ENCODE measurements around the gene FZD2. TPM values are rescaled to one million over a fixed set of nuclear protein-coding genes. Genes with fewer than 3 reads are reported as not detected.

The FZD2 gene
- total RNA-seq, 2 donors from 2014 or later, result 3.0 to 4.3 TPM

GRCh38 chr17:44599298-44600175, 42.3 kb downstream of the FZD2 start:
- ATAC-seq, result peak; percentile 98 to 99
- intact Hi-C loops (cut with DNase I), result no loop called here
- peak; percentile 68 for DNase-seq

- DNase-seq, result no peak
- ATAC-seq, result no peak
- intact Hi-C loops (cut with DNase I), result no loop called here
These were observed 44.3 kb downstream of the FZD2 start for GRCh38 chr17:44601539-44601938.

- no peak for ATAC-seq
- no peak for DNase-seq
- intact Hi-C loops (cut with DNase I), result no loop called here
These were observed 44.7 kb downstream of the FZD2 start for GRCh38 chr17:44601973-44602372.

GRCh38 chr17:44602390-44602789, 45.1 kb downstream of the FZD2 start:
- intact Hi-C loops (cut with DNase I), result no loop called here
- DNase-seq, result no peak
- no peak for ATAC-seq

GRCh38 chr17:44602970-44603369, 45.7 kb downstream of the FZD2 start:
- no peak for ATAC-seq
- intact Hi-C loops (cut with DNase I), result no loop called here
- DNase-seq, result no peak

GRCh38 chr17:44604116-44604761, 47.0 kb downstream of the FZD2 start:
- DNase-seq (no peak), ATAC-seq (no peak)
- intact Hi-C loops (cut with DNase I), result no loop called here

- DNase-seq (no peak), ATAC-seq (no peak)
- intact Hi-C loops (cut with DNase I), result no loop called here
These were observed 47.6 kb downstream of the FZD2 start for GRCh38 chr17:44604768-44605485.

GRCh38 chr17:44606658-44607057, 49.4 kb downstream of the FZD2 start:
- intact Hi-C loops (cut with DNase I), result no loop called here
- ATAC-seq, result no peak
- DNase-seq, result no peak

- ATAC-seq, result peak; percentile 79 to 87
- intact Hi-C loops (cut with DNase I), result no loop called here
- DNase-seq, result no peak
These were observed 50.8 kb downstream of the FZD2 start for GRCh38 chr17:44607836-44608690.

GRCh38 chr17:44608727-44609435, 51.6 kb downstream of the FZD2 start:
- DNase-seq (no peak), ATAC-seq (no peak)
- intact Hi-C loops (cut with DNase I), result no loop called here

- DNase-seq, result no peak
- intact Hi-C loops (cut with DNase I), result no loop called here
- ATAC-seq, result no peak
These were observed 53.0 kb downstream of the FZD2 start for GRCh38 chr17:44610331-44610730.

Other genes starting within 250 kb of the FZD2 start
- 1 to 10 TPM in 1 of 2 donors, under 1 TPM in 1; 0.85 to 1.0 TPM for gene RUNDC3A, start 248.9 kb upstream of the FZD2 start, total RNA-seq
- 10 to 100 TPM; 60.9 to 62.5 TPM for gene SLC25A39, start 232.7 kb upstream of the FZD2 start, total RNA-seq
- 100 to 1,000 TPM; 190 to 206 TPM for gene GRN, start 212.2 kb upstream of the FZD2 start, total RNA-seq
- gene FAM171A2, start 193.6 kb upstream of the FZD2 start, total RNA-seq, result 1 to 10 TPM; 1.2 to 2.4 TPM
- gene ITGA2B, start 167.8 kb upstream of the FZD2 start, total RNA-seq, result 1 to 10 TPM; 2.4 to 2.7 TPM
- gene GPATCH8, start 54.1 kb upstream of the FZD2 start, total RNA-seq, result 10 to 100 TPM; 20.8 to 28.9 TPM
- gene MEIOC, start 99.0 kb downstream of the FZD2 start, total RNA-seq, result under 1 TPM in 1 of 2 donors, not detected in 1; 0.10 TPM
- 10 to 100 TPM; 20.3 to 23.7 TPM for gene CCDC43, start 132.3 kb downstream of the FZD2 start, total RNA-seq
- gene DBF4B, start 151.2 kb downstream of the FZD2 start, total RNA-seq, result 1 to 10 TPM; 3.6 to 5.6 TPM
- gene ADAM11, start 201.5 kb downstream of the FZD2 start, total RNA-seq, result 10 to 100 TPM; 19.5 to 28.0 TPM